DOHH2 (cell line): ENCODE data around the gene DDN.

ENCODE experiments used
- H3F3A ChIP-seq: fragments of 200-600 bp; sonication (generic), shearing (Covaris generic); 2 replicates; pipeline ENCODE4 v1.6.0; 2016; ENCODE audit warnings: antibody characterized with exemption, mild to moderate bottlenecking; ENCODE audit not compliant: control insufficient read depth, insufficient read depth
- H3K27ac ChIP-seq: fragments of 200-600 bp; sonication (generic); 2 replicates; pipeline ENCODE4 v1.5.1; 2014; ENCODE audit warnings: low read depth, mild to moderate bottlenecking, low read length, moderate library complexity
- H3K27me3 ChIP-seq: fragments of 200-600 bp; sonication (generic); 2 replicates; pipeline ENCODE4 v1.6.1; 2014; ENCODE audit warnings: mild to moderate bottlenecking, low read length, mixed read lengths; ENCODE audit not compliant: control insufficient read depth
- H3K36me3 ChIP-seq: fragments of 200-600 bp; sonication (generic); 2 replicates; pipeline ENCODE4 v1.6.1; 2014; ENCODE audit warnings: mild to moderate bottlenecking, low read length, moderate library complexity, mixed read lengths; ENCODE audit not compliant: control insufficient read depth
- H3K4me1 ChIP-seq: fragments of 200-600 bp; sonication (generic); 2 replicates; pipeline ENCODE4 v1.6.1; 2014; ENCODE audit warnings: mild to moderate bottlenecking, low read length, mixed read lengths; ENCODE audit not compliant: control insufficient read depth
- H3K4me2 ChIP-seq: fragments of 200-600 bp; sonication (generic); 2 replicates; pipeline ENCODE4 v1.6.0; 2014; ENCODE audit warnings: mild to moderate bottlenecking, low read length, moderate library complexity
- H3K4me3 ChIP-seq: fragments of 200-600 bp; sonication (generic); 2 replicates; pipeline ENCODE4 v1.5.1; 2014; ENCODE audit warnings: mild to moderate bottlenecking, low read length, mixed read lengths
- H3K79me2 ChIP-seq: fragments of 200-600 bp; sonication (generic); 2 replicates; pipeline ENCODE4 v1.6.1; 2014; ENCODE audit warnings: mild to moderate bottlenecking, low read length, mixed read lengths; ENCODE audit not compliant: control insufficient read depth
- H3K9me2 ChIP-seq: fragments of 200-600 bp; sonication (generic); replicated peaks from 2 replicates; pipeline ENCODE4 v1.6.1; 2014; ENCODE audit warnings: mild to moderate bottlenecking, low read length, mixed read lengths; ENCODE audit not compliant: control insufficient read depth
- H3K9me3 ChIP-seq: fragments of 200-600 bp; sonication (generic); 2 replicates; pipeline ENCODE4 v1.6.1; 2014; ENCODE audit warnings: antibody characterized with exemption, low read length, mixed read lengths; ENCODE audit not compliant: control insufficient read depth, insufficient read depth
- H4K20me1 ChIP-seq: fragments of 200-600 bp; sonication (generic); 2 replicates; pipeline ENCODE4 v1.6.0; 2014; ENCODE audit warnings: low read depth, mild to moderate bottlenecking, antibody characterized with exemption, low read length, moderate library complexity; ENCODE audit not compliant: control insufficient read depth, insufficient read depth
- CTCF ChIP-seq: fragments of 200-600 bp; sonication (generic); IDR thresholded peaks from one replicate; pipeline ENCODE4 v1.5.1; 2014; ENCODE audit warnings: antibody characterized with exemption, mild to moderate bottlenecking, low read depth, low read length; ENCODE audit not compliant: poor library complexity, severe bottlenecking
- EZH2phosphoT487 ChIP-seq: fragments of 200-600 bp; sonication (generic); IDR thresholded peaks from 2 replicates; pipeline ENCODE4 v1.6.1; 2017; ENCODE audit warnings: borderline replicate concordance, mild to moderate bottlenecking, antibody characterized with exemption, low read length, moderate library complexity, mixed read lengths

Gene DDN

GRCh38 chr12:49041881-49042484 lies 42.8 kb upstream of the DDN start:
- Histone ChIP-seq H3K4me1 (no peaks in the 10 kb centered on the region), H4K20me1 (0 out of 2 replicates have a peak, but pooled peaks cover 3% of the 10 kb centered on the region), H3K27me3 (no peaks in the 10 kb centered on the region), H3K4me3 (no peak overlapping the region), H3K4me2 (no peak overlapping the region), H3K36me3 (peaks cover 97% of the 10 kb centered on the region), H3F3A (no peaks in the 10 kb centered on the region), H3K79me2 (no peaks in the 10 kb centered on the region), H3K9me3 (no peaks in the 10 kb centered on the region), H3K27ac (no peak overlapping the region), H3K9me2 (no peaks in the 10 kb centered on the region)
- TF ChIP-seq CTCF (no peak), EZH2phosphoT487 (no peak)

- Histone ChIP-seq H4K20me1 (0 out of 2 replicates have a peak, but pooled peaks cover 3% of the 10 kb centered on the region), H3F3A (no peaks in the 10 kb centered on the region), H3K4me3 (no peak overlapping the region), H3K4me1 (no peaks in the 10 kb centered on the region), H3K27me3 (no peaks in the 10 kb centered on the region), H3K27ac (no peak overlapping the region), H3K79me2 (no peaks in the 10 kb centered on the region), H3K36me3 (peaks cover 96% of the 10 kb centered on the region), H3K9me3 (no peaks in the 10 kb centered on the region), H3K4me2 (no peak overlapping the region), H3K9me2 (no peaks in the 10 kb centered on the region)
- no peak for TF ChIP-seq CTCF
These were observed 42.1 kb upstream of the DDN start for GRCh38 chr12:49041036-49041880.

- Histone ChIP-seq H3K4me2 (no peak overlapping the region), H4K20me1 (0 out of 2 replicates have a peak, but pooled peaks cover 3% of the 10 kb centered on the region), H3K36me3 (peaks cover 95% of the 10 kb centered on the region)
These were observed 41.2 kb upstream of the DDN start for GRCh38 chr12:49040364-49040855.

More at GRCh38 chr12:49040364-49040855, 41.2 kb upstream of the DDN start:
- Histone ChIP-seq H3K9me2 (no peaks in the 10 kb centered on the region), H3K4me1 (no peaks in the 10 kb centered on the region), H3K4me3 (no peak overlapping the region), H3K27me3 (no peaks in the 10 kb centered on the region), H3K9me3 (no peaks in the 10 kb centered on the region), H3K27ac (no peak overlapping the region), H3K79me2 (no peaks in the 10 kb centered on the region), H3F3A (no peaks in the 10 kb centered on the region)
- TF ChIP-seq CTCF (no peak), EZH2phosphoT487 (no peak)
